ENCODE data around the gene HSPB7.

GRCh38 chr1:15981679-15982078 lies 36.2 kb downstream of the HSPB7 start:
- no peak for TF ChIP-seq CTCF (conservative IDR thresholded peaks at IDR 0.05; ENCODE audit: low read depth in 2 of 2)
- TF ChIP-seq REST (IDR thresholded peaks at IDR 0.05; ENCODE audit: unreplicated experiment): no peak
- TF ChIP-seq EZH2 (IDR thresholded peaks at IDR 0.05; ENCODE audit: low read depth, unreplicated experiment): no peak
- no peak for TF ChIP-seq STAT1 (IDR thresholded peaks at IDR 0.05; ENCODE audit: unreplicated experiment)
- no peak for TF ChIP-seq EZH2phosphoT487 (IDR thresholded peaks at IDR 0.05; ENCODE audit: unreplicated experiment)
- TF ChIP-seq POLR2AphosphoS5 (IDR thresholded peaks at IDR 0.05; ENCODE audit: low read depth): no peak
- TF ChIP-seq CREB1 (CRISPR knock-in tag; IDR thresholded peaks at IDR 0.05; ENCODE audit: low read depth): no peak
- no peak for TF ChIP-seq NANOG (IDR thresholded peaks at IDR 0.05; ENCODE audit: borderline replicate concordance)
- TF ChIP-seq JUNB (IDR thresholded peaks at IDR 0.05; ENCODE audit: unreplicated experiment): no peak
- TF ChIP-seq ZNF114 (CRISPR knock-in tag; IDR thresholded peaks at IDR 0.05): no peak
- TF ChIP-seq ETS1 (IDR thresholded peaks at IDR 0.05): no peak
- no peak for TF ChIP-seq ZNF331 (CRISPR knock-in tag; IDR thresholded peaks at IDR 0.05; ENCODE audit: low read depth)
- TF ChIP-seq ZNF462 (CRISPR knock-in tag; IDR thresholded peaks at IDR 0.05): no peak
